Epithelial cell of proximal tubule (primary cell): ENCODE data around the gene MTOR. TPM values are rescaled to one million over a fixed set of nuclear protein-coding genes. Genes with fewer than 3 reads are reported as not detected.

ENCODE experiments used
- DNase-seq: peaks from one replicate; pipeline ENCODE4 v3.0.0-alpha.2; 2011; ENCODE audit warnings: low read depth
- H3K4me3 ChIP-seq: 2 replicates; pipeline ENCODE4 v1.5.1; 2011; ENCODE audit warnings: low read depth, mild to moderate bottlenecking, low read length
- CTCF ChIP-seq: conservative IDR thresholded peaks from 2 replicates; pipeline ENCODE4 v1.5.1; 2012; ENCODE audit warnings: low read depth, mild to moderate bottlenecking, low read length
- total RNA-seq: library from RNA; depleted of rRNA; stranded (reverse); fragments of >200 nt; gene quantifications from 2 replicates; pipeline ENCODE4 v1.2.3, GENCODE V29; 2015

The MTOR gene
- total RNA-seq, 1 donor from 2014 or later: 34.2 TPM

DNA sequence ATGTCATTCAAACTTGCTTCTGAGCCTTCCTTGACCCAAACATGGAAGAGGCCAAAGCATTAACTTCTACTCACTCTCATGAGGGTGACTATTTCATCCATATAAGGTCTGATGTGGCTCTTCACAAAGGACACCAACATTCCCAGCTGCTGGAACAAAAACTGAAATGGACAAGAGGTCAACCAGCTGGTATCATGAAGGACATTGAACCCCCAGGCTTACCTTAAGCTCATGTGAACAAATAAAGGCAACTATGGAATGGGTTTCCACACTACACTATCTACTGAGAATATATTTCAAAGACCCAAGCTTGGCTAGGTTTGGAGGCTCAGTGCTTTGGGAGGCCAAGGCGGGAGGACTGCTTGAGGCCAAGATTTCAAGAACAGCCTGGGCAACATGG is 46.3 kb downstream of the MTOR start:
- no peak overlapping the region for H3K4me3 ChIP-seq
- no peak for DNase-seq
- no peak for TF ChIP-seq CTCF

DNA sequence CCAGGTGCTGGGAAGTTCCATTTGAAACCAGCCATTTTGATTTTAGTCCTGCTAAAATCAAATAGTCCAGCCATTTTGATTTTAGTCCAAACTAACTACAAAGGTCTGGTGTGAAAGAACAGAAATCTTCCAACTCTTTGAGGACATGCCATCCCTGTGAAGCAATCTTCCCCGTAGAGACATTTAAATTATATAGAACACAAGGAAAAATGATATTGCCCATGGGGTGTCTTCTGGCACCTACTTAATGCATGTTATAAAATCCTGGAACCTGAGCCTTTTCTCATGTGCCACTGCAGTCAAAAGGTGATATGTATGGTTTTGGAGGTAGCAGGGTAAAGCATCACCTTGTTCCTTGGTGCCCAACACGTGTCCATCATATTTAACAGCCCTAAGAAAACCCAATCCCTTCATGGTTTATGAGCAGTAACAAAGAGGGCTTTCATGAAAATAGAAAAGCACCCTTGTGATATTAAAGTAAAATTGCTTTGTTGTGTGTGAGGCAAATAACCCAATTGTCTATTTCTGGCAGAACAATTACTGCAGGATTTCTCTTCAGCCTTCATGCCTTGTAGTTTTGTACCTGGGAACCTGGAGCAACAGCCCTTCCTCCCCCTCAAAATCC is 46.9 kb downstream of the MTOR start:
- DNase-seq: no peak
- no peak for TF ChIP-seq CTCF
- H3K4me3 ChIP-seq: no peak overlapping the region

GRCh38 chr1:11214698-11215380 is 47.5 kb downstream of the MTOR start:
- no peak for TF ChIP-seq CTCF
- DNase-seq: no peak
- H3K4me3 ChIP-seq: no peak overlapping the region

GRCh38 chr1:11211925-11212587 is 50.3 kb downstream of the MTOR start:
- DNase-seq: no peak
- H3K4me3 ChIP-seq: no peak overlapping the region
- no peak for TF ChIP-seq CTCF

DNA sequence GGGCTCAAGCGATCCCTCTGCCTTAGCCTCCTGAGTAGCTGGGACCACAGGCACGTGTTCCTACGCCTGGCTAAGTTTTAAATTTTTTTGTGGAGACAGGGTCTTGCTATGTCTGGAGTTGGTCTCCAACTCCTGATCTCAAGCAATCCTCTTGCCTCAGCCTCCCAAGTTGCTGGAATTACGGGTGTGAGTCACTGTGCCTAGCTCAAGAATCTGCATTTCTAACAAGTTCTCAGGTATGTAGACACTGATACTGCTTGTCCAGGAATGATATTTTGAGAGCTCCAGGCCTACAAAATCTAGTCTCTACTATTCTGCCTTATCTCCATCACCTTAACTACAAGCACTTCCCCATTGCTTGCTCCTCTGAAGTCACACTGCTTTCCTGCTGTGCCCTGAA is 50.9 kb downstream of the MTOR start:
- no peak for DNase-seq
- no peak overlapping the region for H3K4me3 ChIP-seq
- TF ChIP-seq CTCF: no peak

DNA sequence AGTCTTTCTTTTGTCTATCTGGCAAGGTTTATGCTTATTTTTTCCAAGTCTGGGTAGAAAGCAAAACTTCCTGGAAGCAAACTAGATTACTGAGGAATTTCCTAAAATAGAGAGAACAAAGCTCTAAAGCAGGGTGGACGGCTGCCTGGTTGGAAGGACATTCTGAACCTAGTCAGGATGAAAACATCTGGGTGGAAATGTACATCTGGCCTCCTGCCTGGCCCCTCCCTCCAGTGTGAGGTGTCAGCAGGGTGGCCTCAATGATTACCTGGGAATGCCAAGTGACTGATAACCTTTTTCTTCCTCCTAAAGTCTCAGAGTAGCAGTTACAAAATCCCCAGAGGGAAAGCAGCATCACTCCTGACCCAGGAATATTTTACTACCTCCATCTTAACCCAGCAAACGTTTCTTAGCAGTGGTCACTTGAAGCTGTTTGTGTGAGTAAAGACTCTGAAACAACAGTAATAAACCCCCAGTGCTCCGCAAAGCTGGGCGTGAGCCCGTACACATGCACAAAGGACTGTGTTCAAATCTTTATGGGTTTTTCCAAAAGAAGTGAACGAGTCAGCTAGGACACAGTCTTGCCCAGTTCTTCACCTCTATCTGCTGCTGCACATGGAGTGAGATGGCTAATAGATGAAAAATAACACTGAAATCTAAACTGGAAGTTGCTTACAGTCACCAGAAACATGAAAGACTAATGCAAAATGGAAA is 54.3 kb downstream of the MTOR start:
- no peak for DNase-seq
- TF ChIP-seq CTCF: no peak
- H3K4me3 ChIP-seq: no peak overlapping the region
